ENCODE measurements around the gene GALNT17. TPM values are rescaled to one million over a fixed set of nuclear protein-coding genes. Genes with fewer than 3 reads are reported as not detected.

The GALNT17 gene
- total RNA-seq, 1 experiment from 2014 or later: not detected

GRCh38 chr7:71216211-71216610 is 84.3 kb downstream of the GALNT17 start:
- no peaks in the 10 kb centered on the region for H3K27me3 ChIP-seq (replicated peaks; ENCODE audit: insufficient read depth, low read depth, low read length, poor library complexity)
- no peak overlapping the region for H3K27ac ChIP-seq (ENCODE audit: low read depth, low read length, poor library complexity, severe bottlenecking)
- CTCF ChIA-PET: no interaction called here
- H3K4me3 ChIP-seq (ENCODE audit: low read depth, low read length, poor library complexity, severe bottlenecking): no peak overlapping the region
- H3K9me3 ChIP-seq (ENCODE audit: low read depth, low read length, poor library complexity, severe bottlenecking): peaks cover 13% of the 10 kb centered on the region
- no peaks in the 10 kb centered on the region for H3K36me3 ChIP-seq (ENCODE audit: insufficient read depth, low read length, poor library complexity, severe bottlenecking)
- no peak for TF ChIP-seq EZH2 (IDR thresholded peaks at IDR 0.05; ENCODE audit: borderline replicate concordance, low read depth, low read length, poor library complexity, severe bottlenecking)
- TF ChIP-seq CTCF (conservative IDR thresholded peaks at IDR 0.05; ENCODE audit: low read depth, low read length): no peak
- intact Hi-C loops (cut with micrococcal nuclease; ENCODE audit: unreplicated experiment): no loop called here
- POLR2A ChIA-PET (ENCODE audit: low non-redundant PET): no interaction called here
- DNase-seq (ENCODE audit: low spot score): no peak
- BruUV-seq (replicated peaks): no TSS peak
- H3K4me1 ChIP-seq (ENCODE audit: insufficient read depth, low read length, poor library complexity, severe bottlenecking): no peaks in the 10 kb centered on the region

GRCh38 chr7:71220210-71220695 is 88.3 kb downstream of the GALNT17 start:
- TF ChIP-seq EZH2 (IDR thresholded peaks at IDR 0.05; ENCODE audit: borderline replicate concordance, low read depth, low read length, poor library complexity, severe bottlenecking): no peak
- TF ChIP-seq CTCF (conservative IDR thresholded peaks at IDR 0.05; ENCODE audit: low read depth, low read length): no peak
- CTCF ChIA-PET: no interaction called here
- intact Hi-C loops (cut with micrococcal nuclease; ENCODE audit: unreplicated experiment): no loop called here

GRCh38 chr7:71221049-71221448 is 89.1 kb downstream of the GALNT17 start:
- peaks cover 13% of the 10 kb centered on the region for H3K9me3 ChIP-seq (ENCODE audit: low read depth, low read length, poor library complexity, severe bottlenecking)
- H3K36me3 ChIP-seq (ENCODE audit: insufficient read depth, low read length, poor library complexity, severe bottlenecking): no peaks in the 10 kb centered on the region
- BruUV-seq (replicated peaks): no TSS peak
- no peak for DNase-seq (ENCODE audit: low spot score)
- H3K27me3 ChIP-seq (replicated peaks; ENCODE audit: insufficient read depth, low read depth, low read length, poor library complexity): no peaks in the 10 kb centered on the region
- CTCF ChIA-PET: no interaction called here
- no peaks in the 10 kb centered on the region for H3K4me1 ChIP-seq (ENCODE audit: insufficient read depth, low read length, poor library complexity, severe bottlenecking)
- no peak overlapping the region for H3K4me3 ChIP-seq (ENCODE audit: low read depth, low read length, poor library complexity, severe bottlenecking)
- no peak overlapping the region for H3K27ac ChIP-seq (ENCODE audit: low read depth, low read length, poor library complexity, severe bottlenecking)
- no peak for TF ChIP-seq CTCF (conservative IDR thresholded peaks at IDR 0.05; ENCODE audit: low read depth, low read length)
- TF ChIP-seq EZH2 (IDR thresholded peaks at IDR 0.05; ENCODE audit: borderline replicate concordance, low read depth, low read length, poor library complexity, severe bottlenecking): no peak
- intact Hi-C loops (cut with micrococcal nuclease; ENCODE audit: unreplicated experiment): no loop called here
- POLR2A ChIA-PET (ENCODE audit: low non-redundant PET): no interaction called here

More at GRCh38 chr7:71220210-71220695, 88.3 kb downstream of the GALNT17 start:
- no peaks in the 10 kb centered on the region for H3K4me1 ChIP-seq (ENCODE audit: insufficient read depth, low read length, poor library complexity, severe bottlenecking)
- POLR2A ChIA-PET (ENCODE audit: low non-redundant PET): no interaction called here
- DNase-seq (ENCODE audit: low spot score): no peak
- H3K4me3 ChIP-seq (ENCODE audit: low read depth, low read length, poor library complexity, severe bottlenecking): no peak overlapping the region
- no peaks in the 10 kb centered on the region for H3K27me3 ChIP-seq (replicated peaks; ENCODE audit: insufficient read depth, low read depth, low read length, poor library complexity)
- no TSS peak for BruUV-seq (replicated peaks)
- H3K27ac ChIP-seq (ENCODE audit: low read depth, low read length, poor library complexity, severe bottlenecking): no peak overlapping the region
- peaks cover 13% of the 10 kb centered on the region for H3K9me3 ChIP-seq (ENCODE audit: low read depth, low read length, poor library complexity, severe bottlenecking)
- H3K36me3 ChIP-seq (ENCODE audit: insufficient read depth, low read length, poor library complexity, severe bottlenecking): no peaks in the 10 kb centered on the region

Data from A673 (cell line).